NCI-H2227 (cell line): Measurements from ENCODE around the gene SH2B2.

Source experiments
- DNase-seq: peaks from one replicate; lab custom pipeline; 2025; ENCODE audit not compliant: unreplicated experiment; lab: John Stamatoyannopoulos, UW

SH2B2 gene

DNA sequence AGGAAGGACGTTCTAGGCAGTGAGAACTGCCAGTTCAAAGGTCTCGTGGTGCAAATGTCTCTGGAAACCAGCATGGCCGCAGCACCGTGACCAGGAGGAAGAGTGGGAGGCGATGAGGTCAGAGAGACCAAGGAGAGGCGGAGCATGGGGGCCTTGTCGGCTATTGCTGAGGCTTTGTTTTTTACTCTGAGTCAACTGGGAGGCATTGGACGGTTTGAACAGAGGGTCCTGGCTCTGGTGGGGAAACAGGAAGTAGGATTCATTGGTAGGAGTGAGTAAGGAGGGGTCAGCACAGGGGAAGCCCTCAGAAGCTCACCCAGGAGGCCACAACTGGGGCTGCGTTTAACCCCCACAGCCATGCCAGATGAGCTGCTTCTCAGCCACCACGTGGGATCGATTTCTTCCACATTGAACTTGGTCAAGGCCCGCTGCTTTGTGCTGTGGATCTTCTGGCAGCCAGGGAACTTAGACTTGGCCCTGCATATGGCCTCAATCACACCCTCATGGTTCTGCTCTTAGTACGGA, 22.2 kb upstream of the SH2B2 start:
- DNase-seq, result no peak

GRCh38 chr7:102266541-102266940, 20.1 kb upstream of the SH2B2 start:
- DNase-seq, result no peak

GRCh38 chr7:102268635-102269034, 18.0 kb upstream of the SH2B2 start:
- no peak for DNase-seq

DNA sequence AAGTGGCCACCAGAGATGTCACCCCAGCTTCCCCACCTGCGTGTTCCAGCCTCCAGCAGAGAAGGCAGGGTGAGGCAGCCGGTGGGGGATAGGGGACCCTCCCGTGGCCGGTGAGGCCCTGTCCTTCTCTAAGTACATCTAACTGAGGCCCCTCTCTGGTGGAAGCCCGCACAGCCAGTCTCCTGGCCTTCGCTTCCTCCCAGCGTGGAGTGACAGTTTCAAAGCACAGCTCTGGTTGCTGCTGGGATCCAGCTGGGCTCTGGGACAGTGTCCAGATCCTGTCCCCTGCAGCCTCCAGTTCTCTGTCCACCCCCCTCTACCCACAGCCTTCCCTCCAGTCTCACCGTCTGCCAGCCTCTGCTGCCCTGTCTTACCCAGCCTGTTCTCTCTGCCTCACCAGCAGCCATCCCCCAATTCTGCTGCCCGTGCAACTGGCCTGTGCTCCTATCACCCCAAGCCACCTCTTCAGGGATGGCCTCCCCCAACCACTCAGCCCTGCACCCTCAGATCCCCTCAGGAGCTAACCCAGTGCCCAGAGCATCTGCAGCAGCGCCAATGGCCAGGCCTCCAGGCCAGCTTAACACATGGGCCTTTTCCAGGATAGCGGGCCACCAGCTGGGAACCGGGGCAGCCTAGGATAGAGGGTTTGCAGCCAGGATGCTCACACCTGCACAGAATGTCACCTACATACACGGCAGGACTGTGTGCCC, 16.3 kb upstream of the SH2B2 start:
- no peak for DNase-seq

DNA sequence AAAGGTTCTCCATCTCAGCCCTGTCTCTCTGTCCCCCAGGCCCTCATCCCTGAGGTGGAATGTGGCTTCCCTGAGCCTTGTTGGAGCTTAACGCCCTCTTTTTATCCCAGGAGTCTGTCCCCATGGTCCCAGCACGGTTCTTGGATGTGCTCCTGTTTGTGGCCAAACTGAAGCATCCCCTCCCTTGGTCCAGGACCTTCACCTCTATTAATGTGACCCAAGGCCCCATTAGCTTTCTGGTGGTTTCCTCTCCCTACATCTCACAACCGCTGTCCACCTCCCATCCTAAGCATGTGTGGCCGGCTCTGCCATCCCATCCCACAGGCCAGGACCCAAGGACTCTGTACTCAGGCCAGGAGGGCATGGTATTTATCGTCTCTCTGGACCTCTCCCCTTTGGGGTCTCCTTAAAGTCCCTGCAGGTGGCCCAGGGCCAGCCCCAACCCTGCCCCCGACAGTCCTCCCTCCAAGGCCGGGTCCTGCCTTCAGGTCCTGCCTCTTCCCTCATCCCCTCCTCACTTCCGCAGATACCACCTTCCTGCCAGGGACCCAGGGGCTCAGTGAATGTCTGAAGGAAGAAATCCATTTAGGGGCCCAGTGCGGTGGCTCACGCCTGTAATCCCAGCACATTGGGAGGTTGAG, 15.4 kb upstream of the SH2B2 start:
- DNase-seq, result no peak

- DNase-seq, result peak; percentile 85
These were observed 14.4 kb upstream of the SH2B2 start for GRCh38 chr7:102272075-102272916.

- no peak for DNase-seq
These were observed 13.5 kb upstream of the SH2B2 start for GRCh38 chr7:102272917-102273748.

GRCh38 chr7:102273749-102274712, 12.6 kb upstream of the SH2B2 start:
- no peak for DNase-seq

GRCh38 chr7:102275123-102275703, 11.5 kb upstream of the SH2B2 start:
- no peak for DNase-seq

DNA sequence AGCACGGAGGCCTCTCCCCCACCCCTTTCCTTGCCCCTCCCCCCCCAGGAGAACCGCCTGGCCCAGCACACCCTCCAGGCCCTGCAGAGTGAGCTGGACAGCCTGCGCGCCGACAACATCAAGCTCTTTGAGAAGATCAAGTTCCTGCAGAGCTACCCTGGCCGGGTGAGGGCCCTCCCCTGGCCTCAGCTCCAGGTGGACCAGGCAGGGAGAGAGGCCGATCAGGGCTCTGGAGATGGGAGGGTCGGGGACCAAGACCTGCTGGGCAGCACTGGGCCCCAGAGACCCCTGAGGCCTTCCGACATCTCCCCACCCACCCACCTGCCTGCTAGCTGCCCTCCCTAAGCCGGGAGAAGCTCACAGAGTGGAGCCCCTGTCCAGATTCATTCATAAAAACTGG, 8.8 kb upstream of the SH2B2 start:
- no peak for DNase-seq

- DNase-seq, result peak; percentile 91
These were observed 6.9 kb upstream of the SH2B2 start for GRCh38 chr7:102279537-102280400.

DNA sequence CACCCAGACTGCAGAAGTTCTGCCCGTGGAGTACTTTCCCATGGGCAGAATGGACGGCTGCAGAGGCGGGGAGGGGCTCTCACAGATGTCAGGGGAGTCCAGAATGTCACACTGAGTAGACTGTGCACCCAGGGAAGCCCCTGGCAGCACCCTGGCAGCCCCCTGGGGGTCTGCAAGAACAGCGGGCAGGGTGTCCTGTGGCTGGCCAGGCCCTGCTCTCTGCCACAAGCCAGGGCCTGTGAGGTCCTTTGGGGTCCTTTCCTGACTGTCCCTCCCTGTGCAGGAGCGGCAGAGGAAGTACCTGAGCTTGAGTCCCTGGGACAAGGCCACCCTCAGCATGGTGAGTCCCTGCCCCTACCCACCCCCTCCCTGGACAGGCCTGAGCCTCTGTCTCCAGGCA, 6.1 kb upstream of the SH2B2 start:
- DNase-seq, result no peak

GRCh38 chr7:102281785-102282184, 4.9 kb upstream of the SH2B2 start:
- DNase-seq, result no peak

GRCh38 chr7:102282465-102283362, 4.0 kb upstream of the SH2B2 start:
- no peak for DNase-seq

- no peak for DNase-seq
These were observed 3.0 kb upstream of the SH2B2 start for GRCh38 chr7:102283477-102284189.

- DNase-seq, result no peak
These were observed 2.3 kb upstream of the SH2B2 start for GRCh38 chr7:102284399-102284798.
